NCI-H748 (cell line): ENCODE data around the gene EBF4.

ENCODE experiments used
- DNase-seq: peaks from one replicate; lab custom pipeline; 2025; ENCODE audit not compliant: unreplicated experiment; lab: John Stamatoyannopoulos, UW

EBF4 gene

GRCh38 chr20:2741881-2742280 lies 49.3 kb downstream of the EBF4 start:
- DNase-seq = no peak

DNA sequence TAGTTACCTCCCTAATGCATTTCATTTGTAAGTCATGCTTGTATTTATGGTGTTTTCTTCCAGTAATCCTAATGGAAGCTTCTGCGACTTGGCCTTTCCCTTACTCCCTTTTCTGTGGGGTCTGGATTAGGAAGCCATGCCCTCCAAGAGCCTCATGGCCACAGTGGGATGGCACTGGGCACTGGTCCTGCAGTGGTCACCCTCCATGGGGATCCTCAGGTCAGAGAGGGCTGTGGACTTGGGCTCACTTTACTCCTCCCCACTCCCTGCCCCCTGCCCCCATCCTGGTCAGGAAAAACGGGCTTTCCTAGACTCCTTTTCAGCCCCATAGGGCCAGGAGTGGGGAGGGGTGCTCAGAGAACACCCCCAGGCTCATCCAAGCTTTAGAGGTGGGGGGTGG lies 49.9 kb downstream of the EBF4 start:
- no peak for DNase-seq

DNA sequence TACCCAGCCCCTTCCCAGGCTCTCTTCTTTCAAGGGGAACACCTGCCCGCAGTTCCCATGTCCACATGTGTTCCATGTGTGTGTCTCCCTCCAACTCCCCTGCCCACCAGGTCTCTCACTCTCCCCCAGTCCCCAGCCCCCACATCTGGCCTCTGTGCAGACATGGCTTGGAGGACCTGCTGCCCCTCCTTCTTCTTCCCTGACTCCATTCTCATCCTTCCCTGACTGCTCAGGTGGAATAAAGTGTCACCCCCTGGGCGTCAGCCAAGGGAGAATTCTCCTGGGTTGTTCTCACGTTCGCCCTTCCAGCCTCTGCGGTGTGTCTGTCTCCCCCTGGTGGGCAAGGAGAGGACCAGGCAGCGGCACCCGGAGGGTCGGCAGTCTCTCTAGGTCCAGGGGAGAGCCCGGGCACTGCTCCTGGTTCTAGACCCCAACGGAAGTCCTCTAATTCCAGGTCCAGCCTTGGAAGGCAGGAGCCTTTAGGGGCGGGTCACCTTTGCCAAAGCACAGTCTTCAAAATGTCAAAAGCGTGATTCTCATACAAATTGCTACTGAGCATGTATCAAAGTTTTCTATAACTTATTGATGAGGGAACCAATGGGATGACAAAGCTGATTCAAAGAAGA lies 50.5 kb downstream of the EBF4 start:
- peak; percentile 80 for DNase-seq

DNA sequence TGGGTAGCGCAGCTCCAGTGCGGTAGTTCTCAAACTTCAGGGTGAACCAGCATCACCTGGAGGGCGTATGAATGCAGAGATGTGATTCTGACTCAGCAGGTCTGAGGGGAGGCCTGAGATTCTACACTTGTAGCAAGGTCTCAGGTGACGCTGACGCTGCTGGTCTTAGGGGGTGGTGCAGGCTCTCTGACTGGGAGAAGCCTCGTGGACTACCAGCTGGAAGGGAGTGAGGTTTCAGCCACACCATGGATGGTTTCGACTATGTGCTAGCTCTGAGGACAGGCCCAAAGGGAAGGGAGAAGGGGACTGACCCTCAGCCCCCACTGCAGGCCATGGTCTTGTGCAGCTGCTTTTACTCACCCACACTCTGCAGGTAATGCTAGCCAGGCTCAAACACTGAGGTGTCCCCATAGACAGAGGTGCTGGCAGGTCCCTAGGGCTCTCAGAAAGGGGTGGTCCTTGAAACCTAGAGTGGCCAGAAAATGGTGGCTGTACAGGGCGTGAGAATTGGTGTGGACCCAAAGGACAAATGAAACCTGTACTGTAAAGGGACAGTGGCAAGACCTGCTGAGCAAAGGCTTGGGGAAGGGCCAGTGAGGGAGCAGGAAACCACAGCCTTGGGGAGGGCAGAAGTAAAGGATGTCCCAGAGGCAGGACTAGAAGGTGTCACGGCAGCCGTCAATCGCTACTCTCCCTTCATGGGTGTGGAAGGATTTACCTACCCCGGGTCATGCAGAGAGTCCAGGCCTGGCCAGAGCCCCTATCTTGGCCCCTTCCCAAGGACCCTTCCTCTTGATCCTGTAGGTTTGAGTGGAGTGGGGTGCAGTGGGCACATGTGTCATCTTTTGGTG lies 52.7 kb downstream of the EBF4 start:
- no peak for DNase-seq

DNA sequence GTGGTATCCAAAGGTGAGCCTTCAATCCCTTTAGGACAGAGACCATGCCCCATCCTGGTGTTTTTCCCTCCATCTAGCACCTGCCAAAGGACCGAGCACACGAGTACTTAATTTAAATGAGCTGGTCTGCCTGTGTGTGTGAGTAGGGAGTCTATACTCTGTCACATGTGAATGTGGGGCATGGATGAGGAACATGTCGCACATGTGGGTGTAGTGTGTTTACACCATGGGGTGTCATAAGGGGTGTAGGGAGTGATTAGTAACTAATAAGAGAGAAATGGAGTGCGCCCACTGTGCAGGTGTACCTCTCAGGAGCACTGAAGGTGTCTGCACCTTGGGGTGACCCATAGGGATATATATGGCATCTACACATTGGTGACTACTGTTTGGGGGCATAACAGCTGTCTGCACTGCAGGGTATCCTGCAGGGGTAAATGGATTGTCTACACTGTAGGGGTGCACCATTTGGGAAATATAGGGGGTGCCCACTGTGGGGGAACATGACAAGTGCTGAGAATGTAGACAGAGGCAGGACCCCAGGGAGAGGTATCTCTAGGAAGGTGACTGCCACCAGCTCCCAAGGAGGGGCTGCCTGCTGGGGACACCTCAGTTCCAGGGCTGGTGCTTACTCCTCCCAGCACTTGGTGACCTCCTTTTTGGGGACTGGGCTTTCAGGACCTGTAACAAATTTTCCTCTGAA lies 53.5 kb downstream of the EBF4 start:
- no peak for DNase-seq

DNA sequence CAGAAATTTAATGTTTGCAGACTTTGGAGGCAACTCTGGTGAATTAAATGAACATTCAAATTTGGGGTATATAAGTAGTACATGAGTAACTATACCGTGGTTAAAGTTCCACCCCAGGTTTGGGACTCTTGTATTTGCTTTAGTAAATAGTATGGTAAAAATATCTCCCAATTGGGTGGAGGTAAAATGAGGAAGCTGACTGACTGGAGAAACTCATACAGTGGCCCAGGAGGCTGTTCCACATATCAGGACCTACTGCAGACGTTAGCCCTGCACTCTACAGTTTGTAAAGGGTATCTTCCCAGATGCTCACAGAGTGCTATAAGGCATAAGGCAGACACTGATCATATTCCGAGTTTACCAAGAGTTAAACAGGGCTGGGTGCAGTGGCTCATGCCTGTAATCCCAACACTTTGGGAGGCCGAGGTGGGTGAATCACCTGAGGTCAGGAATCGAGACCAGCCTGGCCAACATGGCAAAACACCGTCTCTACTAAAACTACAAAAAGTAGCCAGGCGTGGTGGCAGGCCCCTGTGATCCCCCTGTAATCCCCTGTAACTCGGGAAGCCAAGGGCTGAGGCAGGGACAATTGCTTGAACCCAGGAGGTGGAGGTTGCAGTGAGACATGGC lies 54.2 kb downstream of the EBF4 start:
- DNase-seq = no peak

- DNase-seq = no peak
Measured at GRCh38 chr20:2747676-2748235, 55.2 kb downstream of the EBF4 start.

GRCh38 chr20:2748551-2749342 lies 56.2 kb downstream of the EBF4 start:
- DNase-seq = no peak

DNA sequence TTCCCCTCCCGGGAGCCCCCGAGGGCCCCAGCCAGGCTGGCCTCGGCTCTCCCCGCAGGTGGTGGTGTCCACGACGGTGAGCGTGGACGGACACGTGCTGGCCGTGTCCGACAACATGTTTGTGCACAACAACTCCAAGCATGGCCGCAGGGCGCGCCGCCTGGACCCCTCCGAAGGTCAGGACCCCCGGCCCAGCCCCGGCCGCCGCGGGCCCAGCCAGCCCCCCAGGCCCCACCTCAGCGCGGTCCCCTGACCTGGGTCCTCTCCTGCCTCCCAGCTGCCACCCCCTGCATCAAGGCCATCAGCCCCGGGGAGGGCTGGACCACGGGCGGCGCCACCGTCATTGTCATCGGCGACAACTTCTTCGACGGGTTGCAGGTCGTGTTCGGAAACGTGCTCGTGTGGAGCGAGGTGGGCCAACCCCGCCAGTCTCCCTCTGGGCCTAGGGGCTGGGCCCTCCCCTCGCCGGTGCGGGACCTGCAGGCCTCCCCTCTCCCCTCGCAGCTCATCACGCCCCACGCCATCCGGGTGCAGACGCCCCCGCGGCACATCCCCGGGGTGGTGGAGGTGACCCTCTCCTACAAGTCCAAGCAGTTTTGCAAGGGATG lies 56.9 kb downstream of the EBF4 start:
- no peak for DNase-seq

DNA sequence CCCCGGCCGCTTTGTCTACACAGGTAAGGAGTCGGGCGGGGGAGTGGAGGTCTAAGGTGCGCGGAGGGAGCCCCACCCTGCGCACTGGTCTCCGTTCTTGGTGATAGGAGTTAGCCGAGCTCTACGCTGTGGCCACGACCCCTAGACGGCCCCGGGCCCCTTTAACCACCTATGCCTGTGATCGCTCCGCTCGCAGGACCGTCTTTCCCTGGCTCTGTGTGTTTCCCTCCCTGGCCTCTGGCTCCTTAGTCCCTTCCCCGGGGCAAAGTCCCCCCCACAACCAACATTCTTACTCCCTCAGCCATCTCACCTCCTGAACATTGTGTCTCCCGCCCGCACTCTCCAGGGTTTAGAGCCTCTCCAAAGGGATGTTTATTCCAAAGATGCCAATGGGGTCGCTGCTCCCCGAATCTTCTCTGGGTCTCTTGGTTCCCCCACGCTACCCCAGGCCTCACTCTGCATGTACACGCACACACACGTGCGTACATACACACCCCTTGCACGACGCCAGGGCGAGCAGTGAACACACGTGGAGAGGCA lies 57.4 kb downstream of the EBF4 start:
- no peak for DNase-seq

GRCh38 chr20:2750491-2751251 lies 58.1 kb downstream of the EBF4 start:
- DNase-seq = peak; percentile 66

DNA sequence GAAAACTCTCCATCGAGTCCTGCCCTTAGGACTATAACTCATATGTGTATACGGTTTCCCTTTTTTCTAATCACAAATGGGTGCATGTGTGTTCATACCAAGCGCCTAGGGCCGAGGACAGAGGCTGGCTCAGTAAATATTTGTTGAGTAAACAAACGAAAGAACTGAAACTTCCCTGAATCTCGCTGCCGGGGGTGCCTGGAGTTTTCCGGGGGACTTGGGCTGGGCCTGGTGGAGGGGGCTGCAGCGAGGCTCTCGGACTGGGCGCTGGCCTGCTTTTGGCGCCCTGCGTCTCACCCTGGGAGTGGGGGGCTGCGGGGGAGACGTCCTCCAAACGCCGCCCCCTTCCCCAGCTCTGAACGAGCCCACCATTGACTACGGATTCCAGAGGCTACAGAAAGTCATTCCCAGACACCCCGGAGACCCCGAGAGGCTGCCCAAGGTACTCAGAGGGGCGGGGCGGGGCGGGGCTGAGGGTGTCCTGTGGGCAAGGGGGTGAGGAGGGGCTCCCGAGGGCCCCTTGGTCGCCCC lies 58.8 kb downstream of the EBF4 start:
- DNase-seq = peak; percentile 67

- peak; percentile 65 for DNase-seq
Measured at GRCh38 chr20:2751878-2752566, 59.4 kb downstream of the EBF4 start.

DNA sequence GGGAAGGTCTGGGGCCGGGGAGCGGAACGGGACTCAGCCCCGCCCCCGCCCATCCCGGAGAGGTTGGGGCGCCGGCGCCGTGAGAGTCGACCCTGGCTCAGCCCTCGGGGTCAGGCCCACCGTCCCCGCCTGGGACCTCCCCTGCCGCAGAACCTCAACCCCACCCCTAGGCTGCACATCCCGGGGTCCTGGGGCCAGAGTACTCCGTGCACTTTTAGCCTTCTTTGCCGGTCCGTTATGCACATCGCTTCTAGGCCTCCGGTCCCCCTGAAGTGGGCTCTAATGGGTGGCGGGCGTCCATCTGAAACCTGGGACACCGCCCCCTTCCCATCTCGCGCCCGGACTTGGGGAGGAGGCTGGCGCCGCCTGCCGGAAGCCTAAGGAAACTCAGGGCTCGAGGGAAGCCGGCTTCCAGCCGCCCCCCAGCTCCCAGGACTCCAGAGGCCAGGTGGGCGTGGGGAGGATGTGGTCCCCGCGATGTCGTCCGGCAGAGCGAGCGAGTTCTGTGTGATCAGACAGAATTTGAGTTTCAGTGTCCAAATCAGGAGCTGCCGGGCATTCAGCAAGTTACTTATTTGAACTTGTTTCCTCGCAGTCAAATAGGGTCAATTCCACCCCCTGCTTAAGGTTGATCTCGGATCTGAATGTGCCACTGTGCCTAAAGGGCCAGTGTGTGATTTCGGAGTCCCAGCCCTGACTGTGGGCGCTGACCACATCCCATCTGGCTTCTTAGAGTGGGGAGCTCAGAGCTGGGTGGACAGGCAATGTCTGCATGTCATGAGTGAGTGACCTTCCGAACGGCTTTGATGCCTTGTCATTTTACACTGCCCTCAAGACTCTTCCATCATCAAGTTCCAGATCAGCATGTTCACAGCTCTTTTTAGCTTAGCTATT lies 60.2 kb downstream of the EBF4 start:
- peak; percentile 78 for DNase-seq

DNA sequence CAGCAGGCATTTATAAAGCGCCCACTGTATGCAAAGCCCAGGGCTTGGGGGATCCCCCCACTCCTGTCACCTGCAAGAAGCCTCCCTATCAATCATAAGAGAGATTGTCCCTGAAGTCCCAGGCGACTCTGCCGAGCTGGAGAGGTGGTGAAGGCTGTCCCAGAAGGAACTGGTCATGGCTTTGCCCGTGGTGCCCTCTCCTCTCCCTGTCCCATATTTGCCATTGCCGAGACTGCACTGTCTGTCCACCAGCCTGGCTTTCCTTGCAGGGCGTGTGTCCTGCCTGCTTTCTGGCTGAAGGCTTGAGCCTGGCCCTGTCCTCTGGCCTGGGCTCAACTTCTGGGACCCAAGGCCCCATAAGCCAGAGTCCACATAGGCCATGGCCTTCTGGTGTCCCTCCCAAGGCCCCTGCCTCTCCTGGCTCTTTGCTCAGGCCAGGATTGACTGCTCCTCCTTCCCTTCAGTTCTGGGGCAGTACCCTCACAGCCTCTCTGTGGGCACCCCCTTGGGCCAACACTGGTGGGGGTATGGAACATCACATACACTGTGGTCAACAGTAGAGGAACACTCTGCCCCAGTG lies 61.0 kb downstream of the EBF4 start:
- DNase-seq = no peak

- DNase-seq = no peak
Measured at GRCh38 chr20:2754424-2754823, 61.8 kb downstream of the EBF4 start.
